Limb (tissue), 2 donors: Measurements from ENCODE around the gene DTNBP1.

Source experiments
- DNase-seq, 2 donors: peaks; one replicate each; pipeline ENCODE4 v3.0.0-alpha.2; 2016; ENCODE audit errors: extremely low spot score in 2 of 2

The DTNBP1 gene

GRCh38 chr6:15592610-15593009, 70.2 kb downstream of the DTNBP1 start:
- DNase-seq = no peak

GRCh38 chr6:15588971-15589634, 73.7 kb downstream of the DTNBP1 start:
- DNase-seq = no peak

DNA sequence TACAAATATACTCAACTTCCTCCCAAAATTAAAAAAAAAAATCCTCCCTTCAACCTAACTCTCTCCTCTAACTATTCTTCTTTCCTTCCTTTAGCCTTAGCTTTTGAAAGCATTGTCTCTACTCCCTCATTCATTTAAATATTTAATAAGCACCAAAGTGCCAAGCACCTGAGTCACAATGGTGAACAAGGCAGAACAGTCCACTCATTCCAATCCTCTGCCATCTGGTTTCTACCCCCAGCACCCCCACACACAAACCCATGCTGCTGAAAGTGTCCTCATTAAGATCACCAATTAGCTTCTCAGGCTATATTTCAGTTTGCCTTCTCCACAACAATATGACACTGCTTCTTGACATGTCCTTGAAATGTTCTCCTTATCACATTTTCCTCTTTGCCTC, 76.3 kb downstream of the DTNBP1 start:
- DNase-seq = no peak

- DNase-seq = no peak
Measured at GRCh38 chr6:15585760-15586214, 77.0 kb downstream of the DTNBP1 start.

DNA sequence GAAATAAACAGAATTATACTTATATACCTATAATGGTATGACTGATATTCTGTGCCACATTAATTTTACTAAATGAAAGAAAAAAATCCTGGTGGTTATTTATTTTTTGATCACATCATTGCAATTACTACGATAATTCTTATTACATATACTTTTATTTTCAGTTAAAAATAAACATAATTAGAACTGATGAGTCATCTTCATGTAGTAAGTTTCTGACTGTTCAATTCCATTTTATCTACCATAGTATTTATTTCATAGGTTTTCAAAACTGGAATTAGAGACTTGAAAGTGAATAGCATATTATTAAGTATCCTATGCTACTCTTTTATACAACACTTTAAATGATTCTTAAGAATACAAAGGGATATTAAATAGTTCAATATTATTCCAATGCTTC, 80.3 kb downstream of the DTNBP1 start:
- DNase-seq = no peak

- no peak for DNase-seq
Measured at GRCh38 chr6:15581751-15582150, 81.1 kb downstream of the DTNBP1 start.

DNA sequence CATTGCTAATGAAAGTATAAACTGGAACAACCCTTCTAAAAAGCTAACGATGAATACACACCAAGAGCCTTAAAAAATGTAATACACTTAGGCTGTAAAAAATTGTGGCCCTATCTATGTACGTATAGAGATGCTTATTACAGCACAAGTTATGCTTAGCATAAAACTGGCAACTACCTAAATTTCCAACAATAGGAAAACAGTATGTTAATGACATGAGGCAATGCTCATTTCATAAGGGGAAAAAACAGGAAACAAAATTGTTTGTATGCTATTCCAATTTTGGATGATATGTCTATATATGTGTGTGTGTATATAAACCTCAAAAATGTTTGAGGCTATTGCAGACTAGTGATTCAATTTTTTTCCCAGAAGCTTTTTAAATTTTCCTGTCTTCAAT, 82.5 kb downstream of the DTNBP1 start:
- DNase-seq = no peak

DNA sequence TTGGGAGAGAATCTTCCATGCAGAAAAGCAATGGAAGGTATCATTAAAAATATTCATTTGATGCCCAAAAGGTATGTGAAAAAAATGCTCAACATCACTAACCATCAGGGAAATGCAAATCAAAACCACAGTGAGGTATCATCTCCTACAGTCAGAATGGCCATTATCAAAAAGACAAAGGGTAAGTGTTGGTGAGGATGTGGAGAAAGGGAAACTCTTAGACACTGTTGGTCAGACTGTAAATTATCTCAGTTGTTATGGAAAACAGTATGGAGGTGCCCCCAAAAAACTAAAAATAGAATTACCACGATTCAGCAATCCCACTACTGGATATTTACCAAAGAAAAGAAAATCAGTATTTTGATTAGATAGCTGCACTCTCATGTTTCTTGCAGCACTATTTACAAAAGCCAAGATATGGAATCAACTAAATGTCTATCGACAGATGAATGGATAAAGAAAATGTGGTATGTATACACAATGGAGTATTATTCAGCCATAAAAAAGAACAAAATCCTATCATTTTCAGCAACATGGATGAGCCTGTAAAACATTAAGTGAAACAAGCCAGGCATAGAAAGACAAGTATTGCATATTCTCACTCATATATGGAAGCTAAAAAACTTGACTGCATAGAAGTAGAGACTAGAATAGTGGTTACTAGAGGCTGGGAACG, 84.0 kb downstream of the DTNBP1 start:
- no peak for DNase-seq

DNA sequence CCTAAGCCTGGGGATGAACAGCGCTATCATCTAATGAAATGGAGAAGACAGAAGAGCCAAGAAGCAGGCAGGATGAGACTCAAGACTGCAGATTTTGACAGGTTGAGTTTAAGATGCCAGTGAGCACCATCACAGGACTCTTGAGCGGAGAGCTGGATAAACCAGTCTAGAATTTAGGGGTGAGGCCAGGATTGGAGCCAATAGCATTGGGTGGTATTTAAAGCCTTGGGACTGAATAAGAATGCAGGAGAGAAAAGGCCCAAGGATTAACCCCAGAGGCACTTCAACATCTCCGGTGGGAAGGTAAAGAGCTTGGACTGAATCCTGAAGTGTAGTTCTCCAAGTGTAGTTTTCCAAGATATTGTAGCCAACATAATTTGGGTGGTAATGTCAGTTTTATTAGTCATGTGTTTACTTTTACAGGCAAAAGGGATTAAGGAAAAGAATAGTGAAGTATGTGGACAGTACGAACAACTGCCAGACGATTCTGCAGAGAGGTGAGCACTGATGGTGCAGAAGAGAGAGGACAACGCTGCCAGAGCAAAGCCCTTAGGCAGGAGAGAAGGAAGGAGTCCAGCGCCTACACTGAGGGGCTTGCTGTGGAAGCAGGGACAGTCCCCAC, 85.2 kb downstream of the DTNBP1 start:
- DNase-seq = no peak

GRCh38 chr6:15577106-15577505, 85.7 kb downstream of the DTNBP1 start:
- no peak for DNase-seq

- DNase-seq = no peak
Measured at GRCh38 chr6:15575357-15576033, 87.3 kb downstream of the DTNBP1 start.

DNA sequence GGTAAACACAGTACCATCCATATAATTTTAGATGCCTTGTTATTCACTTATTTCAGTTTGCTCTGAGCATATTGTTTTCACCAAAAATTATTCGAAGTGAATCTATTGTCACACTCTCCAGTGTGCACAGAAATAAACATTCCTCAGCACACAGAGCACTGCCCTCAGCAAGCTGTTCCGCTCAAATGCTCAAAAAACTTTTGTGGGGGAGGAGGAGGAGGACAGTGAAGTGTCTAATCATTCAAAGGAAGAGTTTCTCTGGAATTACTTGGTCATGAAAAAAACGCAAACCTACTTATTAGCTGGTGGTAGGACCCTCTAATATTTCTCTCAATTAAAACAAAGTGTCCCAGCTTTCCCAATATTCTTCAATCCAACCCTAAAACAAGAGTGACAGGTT, 88.3 kb downstream of the DTNBP1 start:
- DNase-seq = no peak

DNA sequence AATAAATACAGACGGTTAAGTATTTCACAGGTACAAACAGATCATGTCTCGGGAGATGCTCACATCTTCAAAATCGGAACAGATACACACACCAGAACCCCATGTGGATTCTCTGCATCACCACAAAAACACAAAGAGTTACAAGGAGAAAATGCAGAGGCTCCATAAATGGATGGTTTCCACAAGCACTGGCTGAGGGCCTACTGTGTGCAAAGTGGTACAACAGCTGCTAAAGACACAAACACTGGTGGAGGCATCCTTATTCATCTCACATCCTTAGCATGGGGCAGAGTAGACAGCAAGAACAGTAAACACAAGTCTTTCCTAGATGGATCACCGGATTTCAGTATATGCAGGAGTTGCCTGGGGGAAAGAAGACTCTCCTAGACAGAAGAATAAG, 88.8 kb downstream of the DTNBP1 start:
- no peak for DNase-seq

DNA sequence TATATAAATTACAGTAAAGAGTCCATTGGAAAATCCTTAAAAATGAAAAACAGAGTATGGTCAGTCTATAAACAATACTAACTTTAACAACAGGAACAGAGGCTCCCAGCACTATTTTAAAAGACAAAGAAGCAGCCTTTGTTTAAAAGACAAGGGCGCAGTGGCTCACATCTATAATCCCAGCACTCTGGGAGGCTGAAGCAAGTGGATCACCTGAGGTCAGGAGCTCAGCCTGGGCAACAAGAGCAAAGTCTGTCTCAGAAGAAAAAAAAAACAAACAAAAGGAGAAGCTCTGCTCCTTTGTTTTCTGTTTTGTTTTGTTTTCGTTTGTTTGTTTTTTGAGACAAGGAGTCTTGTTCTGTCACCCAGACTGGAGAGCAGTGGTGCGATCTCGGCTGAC, 89.4 kb downstream of the DTNBP1 start:
- DNase-seq = no peak

- no peak for DNase-seq
Measured at GRCh38 chr6:15572296-15573016, 90.4 kb downstream of the DTNBP1 start.

GRCh38 chr6:15570171-15570570, 92.7 kb downstream of the DTNBP1 start:
- no peak for DNase-seq

- DNase-seq = no peak
Measured at GRCh38 chr6:15569035-15569995, 93.5 kb downstream of the DTNBP1 start.

DNA sequence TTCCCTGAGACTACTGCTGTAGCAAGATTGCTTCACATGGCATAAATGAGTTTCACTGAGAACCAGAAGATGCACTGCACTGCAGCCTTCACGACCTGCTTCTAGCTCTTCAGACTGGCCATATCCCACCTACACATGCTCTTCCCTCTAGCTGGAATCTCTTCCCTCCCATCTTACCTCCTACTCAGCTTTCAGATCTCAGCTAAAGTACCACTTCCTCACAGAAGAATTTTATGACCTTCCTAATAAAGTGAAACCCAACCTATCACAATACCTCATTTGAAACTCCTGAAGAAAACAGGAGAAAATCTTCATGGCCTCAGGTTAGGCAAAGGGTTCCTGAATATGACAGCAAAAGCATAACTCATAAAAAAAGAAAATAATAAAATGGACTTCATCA, 99.9 kb downstream of the DTNBP1 start:
- no peak for DNase-seq

- DNase-seq = no peak
Measured at GRCh38 chr6:15561447-15562199, 101.2 kb downstream of the DTNBP1 start.

GRCh38 chr6:15560713-15561112, 102.1 kb downstream of the DTNBP1 start:
- DNase-seq = no peak
